Posterior vena cava (tissue), 2 donors: ENCODE measurements around the gene CXorf38. TPM values are rescaled to one million over a fixed set of nuclear protein-coding genes. Genes with fewer than 3 reads are reported as not detected.
"Not testable (repeated sequence)": the region's sequence is repeated elsewhere in the genome, so short reads cannot be mapped to it uniquely, and the experiment has no call there.

Source experiments
- DNase-seq: peaks from one replicate; pipeline ENCODE4 v3.0.0-alpha.2; 2020; ENCODE audit warnings: low spot score
- intact Hi-C, 2 donors: fragments of 100-400 bp; cut with DNase I; formaldehyde crosslinking; loops; one replicate each; pipeline versions ENCODE4 v1.14.1 to v1.14.2; 2022 to 2023
- total RNA-seq, 2 donors: library from RNA; stranded (reverse); fragmentation: NEBNext Ultra II Directional; extraction: Animal tissue kit (Norgen Biotek cat#: 25700); gene quantifications; one replicate each; pipeline ENCODE4 v1.2.1, GENCODE V29; 2021
- donor health status: DM: yes; HTN: yes; CAD: no.
- donor health status: DM: yes; HTN: yes; CAD: no.

Gene CXorf38
- total RNA-seq, 2 donors from 2014 or later: 7.4 to 10.3 TPM

DNA sequence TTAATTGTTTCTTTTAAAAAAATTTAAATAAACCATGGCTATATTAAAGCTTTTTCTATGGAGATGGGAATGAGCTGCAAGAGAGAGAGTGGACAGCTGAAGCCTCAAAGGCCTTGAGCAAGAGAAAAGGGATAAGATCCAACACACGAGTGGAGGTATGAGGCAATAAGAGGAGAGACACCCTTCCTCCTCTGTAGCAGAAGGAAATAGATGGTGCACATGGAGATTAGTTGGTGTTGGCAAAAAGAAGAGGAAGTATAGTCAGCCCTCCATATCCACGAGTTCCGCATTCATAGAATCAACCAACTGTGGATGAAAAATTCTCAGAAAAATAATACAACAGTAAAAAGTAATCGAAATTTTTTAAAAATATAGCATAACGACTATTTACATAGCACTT is 3.2 kb downstream of the CXorf38 start:
- intact Hi-C loops: no loop called here
- DNase-seq: no peak

DNA sequence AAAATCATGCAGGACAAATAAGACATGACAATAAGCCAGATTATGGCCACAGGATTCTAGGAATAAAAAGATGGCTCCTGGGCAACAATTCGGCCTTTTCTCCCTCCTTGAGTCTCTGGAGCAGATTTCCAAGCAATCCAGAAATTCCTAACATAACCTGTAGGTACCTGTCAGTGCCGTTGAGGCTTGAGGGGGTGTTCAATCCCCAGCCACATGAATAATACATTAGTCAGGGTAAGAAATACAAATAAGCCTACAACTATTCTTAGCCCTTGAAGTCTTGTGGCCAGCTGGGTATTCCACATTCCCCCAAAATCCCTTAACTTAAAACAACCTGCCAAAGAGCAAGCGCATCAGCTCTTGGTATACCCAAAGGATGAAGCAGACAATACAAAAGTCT is 9.7 kb downstream of the CXorf38 start:
- no peak for DNase-seq
- intact Hi-C loops: loop anchor here in 1 of 2 donors (5.0 kb wide), 1 partner anchor 910 kb away; no protein-coding TSS in a partner anchor

DNA sequence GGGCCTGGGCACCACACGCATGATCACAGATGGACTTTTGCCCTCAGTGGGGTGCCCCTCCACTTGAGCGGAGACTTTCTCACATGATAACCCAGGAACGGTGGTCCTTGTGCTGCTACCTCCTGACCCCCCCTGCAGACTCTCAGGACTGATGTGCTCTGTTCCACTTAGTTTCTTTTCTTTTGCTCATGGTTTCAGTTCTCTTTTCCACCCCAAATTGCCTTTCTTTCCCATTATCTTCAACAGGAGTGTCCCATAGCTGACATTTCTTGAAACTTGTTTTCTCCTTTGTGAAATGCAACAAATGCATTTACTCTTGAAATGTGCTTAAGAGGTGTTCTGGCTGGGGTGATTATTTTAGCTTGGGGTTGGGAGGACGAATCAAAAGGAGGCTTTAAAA is 15.2 kb downstream of the CXorf38 start:
- intact Hi-C loops: no loop called here
- DNase-seq: no peak

DNA sequence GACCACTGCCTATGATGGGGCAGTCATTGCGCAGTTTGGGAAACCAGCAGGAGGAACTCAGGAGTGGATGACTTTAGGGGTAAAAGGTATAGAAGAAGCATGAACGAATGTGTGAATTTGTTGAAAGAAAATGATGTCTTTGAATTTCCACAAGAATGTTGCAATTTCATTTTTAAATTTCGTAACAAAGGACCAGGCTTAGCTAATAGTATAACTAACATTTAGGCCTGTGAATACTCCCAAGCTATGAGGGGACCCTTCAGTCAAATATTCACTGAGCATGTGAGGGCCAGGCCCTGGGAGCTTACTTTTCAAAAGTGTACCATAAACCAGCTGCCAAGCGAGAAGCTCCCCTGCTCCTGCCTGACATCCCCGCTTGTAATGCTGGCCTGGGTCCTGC is 18.9 kb downstream of the CXorf38 start:
- intact Hi-C loops: no loop called here
- DNase-seq: no peak

DNA sequence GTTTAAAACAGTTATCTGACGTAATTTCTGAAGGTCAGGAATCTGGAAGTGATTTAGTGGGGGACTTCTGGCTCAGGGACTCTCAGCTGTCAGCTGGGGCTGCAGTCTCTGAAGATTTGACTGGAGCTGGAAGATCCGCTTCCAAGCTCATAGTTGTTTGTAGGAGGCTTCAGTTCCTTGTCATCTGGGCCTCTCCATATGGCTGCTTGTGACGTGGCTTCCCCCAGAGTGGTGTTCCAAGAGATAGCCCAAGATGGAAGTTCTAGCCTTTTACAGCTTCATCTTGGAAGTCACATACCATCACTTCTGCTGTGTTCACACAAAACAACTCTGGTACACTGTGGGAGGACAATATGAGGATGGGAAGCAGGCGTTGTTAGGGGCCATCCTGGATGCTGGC is 22.1 kb downstream of the CXorf38 start:
- intact Hi-C loops: no loop called here
- no peak for DNase-seq

DNA sequence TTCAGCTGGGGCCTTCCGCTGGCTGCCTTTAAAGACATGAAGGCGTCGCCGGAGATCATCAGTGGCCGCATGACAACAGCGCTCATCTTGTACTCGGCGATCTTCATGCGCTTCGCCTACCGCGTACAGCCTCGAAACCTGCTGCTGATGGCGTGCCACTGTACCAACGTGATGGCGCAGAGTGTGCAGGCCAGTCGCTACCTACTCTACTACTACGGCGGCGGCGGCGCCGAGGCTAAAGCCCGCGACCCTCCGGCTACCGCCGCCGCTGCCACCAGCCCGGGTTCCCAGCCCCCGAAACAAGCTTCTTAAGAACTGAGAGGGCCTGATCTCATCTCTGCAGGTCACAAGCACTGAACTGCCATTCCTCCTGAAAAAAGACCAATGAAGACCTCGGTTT is 23.7 kb downstream of the CXorf38 start:
- no peak for DNase-seq
- intact Hi-C loops: no loop called here

DNA sequence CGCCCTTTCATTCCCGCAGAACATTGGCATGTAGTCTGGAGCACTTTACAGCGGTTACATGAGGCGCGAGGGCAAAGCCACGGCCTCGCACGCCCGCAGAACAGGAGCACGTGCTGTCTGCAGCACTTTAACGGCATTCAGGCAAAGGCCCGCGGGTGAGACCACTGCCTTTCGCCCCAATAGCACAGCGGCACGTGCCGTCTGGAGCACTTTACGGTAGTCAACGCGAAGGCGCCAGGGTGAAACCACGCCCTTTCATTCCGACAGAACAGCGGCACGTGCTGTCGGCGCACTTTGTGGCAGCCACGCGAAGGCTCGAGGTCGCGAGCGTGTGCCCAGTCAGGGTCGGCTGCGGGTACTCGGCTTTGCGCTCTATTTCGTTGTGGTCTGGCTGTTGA is 24.2 kb downstream of the CXorf38 start, which contains the start of gene MPC1L:
TSS of gene MPC1L (plus strand) at position 290 of the 398 bp plus-strand sequence. CDS start 138 bp downstream, outside the sequence.
- DNase-seq: no peak
- intact Hi-C loops: no loop called here

DNA sequence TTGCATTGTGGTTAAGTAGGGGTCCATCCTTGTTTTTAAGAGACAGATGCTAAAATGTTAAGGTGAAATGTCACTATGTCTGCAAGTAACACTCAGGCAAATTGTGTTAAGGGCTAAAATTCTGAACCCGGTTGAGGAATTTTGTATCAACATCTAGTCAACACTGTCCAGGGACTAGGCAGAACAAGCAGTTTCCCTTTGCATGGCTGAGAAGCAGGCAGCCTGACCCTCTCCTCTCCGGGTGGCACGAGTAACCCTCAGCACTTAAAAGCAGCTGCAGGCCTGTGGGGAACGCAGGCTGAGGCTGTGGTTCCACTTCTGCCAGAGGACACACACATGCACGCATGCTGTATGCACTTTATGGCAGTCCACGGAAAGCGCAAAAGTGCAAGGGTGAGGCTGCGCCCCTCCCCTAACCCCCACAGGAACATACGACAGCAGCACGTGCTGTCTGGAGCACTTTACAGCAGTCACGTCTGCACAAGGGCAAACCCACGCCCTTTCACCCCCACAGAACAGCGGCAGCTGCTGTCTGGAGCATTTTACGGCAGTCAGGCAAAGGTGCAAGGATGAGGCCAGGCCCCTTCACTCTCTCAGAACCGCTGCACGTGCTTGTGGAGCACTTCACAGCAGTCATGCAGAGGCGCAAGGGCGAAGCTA is 24.8 kb downstream of the CXorf38 start:
- intact Hi-C loops: no loop called here
- no peak for DNase-seq

DNA sequence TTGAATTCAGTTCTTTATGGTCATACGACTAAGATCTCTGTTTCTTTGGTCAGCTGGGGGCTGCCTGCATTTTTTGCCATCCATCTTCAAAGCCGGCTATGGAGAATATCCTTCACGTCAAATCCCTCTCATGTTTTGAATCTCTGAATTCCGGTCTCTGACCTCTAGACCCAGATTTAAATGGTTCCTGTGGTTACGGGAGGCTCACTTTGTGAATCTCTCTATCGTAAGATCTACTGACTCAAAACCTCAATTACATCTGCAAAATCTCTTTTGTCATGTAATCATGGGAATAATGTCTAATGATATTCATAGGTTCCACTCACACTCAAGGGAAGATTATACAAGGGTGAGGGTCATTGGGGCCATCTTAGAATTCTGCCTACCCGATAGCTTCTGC is 29.8 kb downstream of the CXorf38 start:
- intact Hi-C loops: no loop called here
- no peak for DNase-seq

DNA sequence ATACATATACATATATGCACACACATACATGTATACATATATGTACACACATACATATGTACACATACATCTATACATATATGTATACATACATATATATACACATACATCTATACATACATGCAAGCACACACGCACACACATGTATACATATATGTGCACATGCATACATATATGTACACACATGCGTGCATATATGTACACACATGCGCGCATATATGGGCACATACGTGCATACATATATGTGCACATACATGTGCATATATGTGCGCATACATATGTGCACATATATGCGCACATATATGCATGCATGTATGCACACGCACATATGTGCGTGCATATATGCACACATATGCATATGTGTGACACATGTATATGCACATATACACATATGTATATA is 31.4 kb downstream of the CXorf38 start:
- intact Hi-C loops: no loop called here
- DNase-seq: no peak

DNA sequence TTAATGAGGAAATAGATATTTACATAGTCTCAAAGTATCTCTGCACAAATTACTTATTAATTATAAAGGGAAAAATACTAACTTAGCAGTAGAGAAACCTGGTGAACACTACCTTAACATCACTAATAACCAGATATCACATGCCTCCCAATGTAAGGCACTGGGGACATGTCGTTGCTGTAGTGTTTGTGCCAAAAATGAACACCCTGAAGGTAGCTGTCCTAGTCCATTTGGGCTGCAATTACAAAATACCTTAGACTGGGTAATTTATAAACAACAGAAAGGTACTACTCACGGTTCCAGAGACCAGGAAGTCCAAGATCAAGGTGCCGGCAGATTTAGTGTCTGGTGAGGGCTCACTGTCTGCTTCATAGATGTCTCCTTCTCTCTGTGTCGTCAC is 34.9 kb downstream of the CXorf38 start:
- DNase-seq: no peak
- intact Hi-C loops: no loop called here

DNA sequence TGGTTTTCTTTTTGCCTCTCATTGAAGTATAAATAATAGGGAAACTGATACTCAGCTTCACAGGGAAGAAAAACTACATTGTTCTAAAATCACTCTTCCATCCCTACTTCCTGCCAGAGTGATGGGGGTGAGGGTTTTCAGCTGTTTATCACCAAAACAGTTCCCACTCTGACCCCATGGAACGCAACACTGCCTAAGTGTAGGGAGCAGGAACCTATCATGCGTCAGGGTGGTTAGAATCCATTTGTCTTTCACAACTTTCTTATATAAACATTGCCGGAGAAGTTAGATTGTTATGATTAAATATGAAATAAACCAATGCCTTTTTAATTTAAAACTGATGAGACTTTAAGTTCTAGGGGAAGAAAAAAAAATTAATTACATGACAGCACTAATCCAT is 40.0 kb downstream of the CXorf38 start:
- intact Hi-C loops: no loop called here
- DNase-seq: no peak

DNA sequence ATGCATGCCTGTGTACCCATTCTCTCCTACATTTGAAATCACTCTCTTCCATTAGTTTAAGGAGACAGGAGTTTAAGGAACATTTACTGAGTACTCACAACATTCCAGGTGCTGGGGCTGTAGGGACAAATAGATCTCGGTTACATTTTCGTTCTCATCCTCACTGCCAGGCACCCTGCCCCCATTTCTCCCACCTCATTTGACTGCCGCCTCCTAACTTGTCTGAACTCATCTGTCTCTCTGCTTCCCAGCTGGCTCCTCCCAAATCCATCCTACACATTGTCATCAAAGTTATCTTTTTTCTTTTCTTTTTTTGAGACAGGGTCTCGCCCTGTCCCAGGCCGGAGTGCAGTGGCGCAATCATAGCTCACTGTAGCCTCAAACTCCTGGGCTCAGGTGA is 43.9 kb downstream of the CXorf38 start:
- intact Hi-C loops: no loop called here
- no peak for DNase-seq

DNA sequence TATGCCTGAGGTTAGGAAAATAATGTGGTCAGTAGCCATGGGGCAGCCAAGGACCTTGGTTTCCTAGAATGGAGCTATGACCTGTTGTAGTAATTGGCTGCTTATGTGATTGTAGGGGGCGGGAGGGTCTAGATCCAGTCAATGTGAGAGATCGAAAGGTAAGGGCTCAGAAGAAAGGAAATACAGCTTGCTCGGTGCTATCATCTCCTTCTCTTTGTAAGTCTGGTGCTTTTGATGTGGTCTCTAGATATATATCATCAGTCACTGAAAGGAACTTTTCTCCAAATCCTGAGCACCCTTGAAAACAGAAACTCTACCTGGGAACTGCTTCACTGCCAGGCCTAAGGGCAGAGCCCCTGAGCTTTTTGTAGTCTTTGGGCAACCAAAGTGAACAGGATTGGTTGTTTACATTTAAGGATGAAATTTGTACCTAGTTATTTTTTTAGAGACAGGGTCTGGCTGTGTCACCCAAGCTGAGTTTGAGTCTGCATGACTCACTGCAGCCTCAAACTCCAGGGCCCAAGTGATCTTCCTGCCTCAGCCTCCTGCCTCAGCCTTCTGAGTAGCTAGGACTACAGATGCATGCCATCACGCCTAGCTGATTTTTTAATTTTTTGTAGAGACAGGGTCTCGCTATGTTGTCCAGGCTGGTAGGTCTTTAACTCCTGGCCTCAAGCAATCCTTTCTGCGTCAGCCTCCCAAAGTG is 57.6 kb downstream of the CXorf38 start:
- DNase-seq, intact Hi-C loops: not testable (repeated sequence)

DNA sequence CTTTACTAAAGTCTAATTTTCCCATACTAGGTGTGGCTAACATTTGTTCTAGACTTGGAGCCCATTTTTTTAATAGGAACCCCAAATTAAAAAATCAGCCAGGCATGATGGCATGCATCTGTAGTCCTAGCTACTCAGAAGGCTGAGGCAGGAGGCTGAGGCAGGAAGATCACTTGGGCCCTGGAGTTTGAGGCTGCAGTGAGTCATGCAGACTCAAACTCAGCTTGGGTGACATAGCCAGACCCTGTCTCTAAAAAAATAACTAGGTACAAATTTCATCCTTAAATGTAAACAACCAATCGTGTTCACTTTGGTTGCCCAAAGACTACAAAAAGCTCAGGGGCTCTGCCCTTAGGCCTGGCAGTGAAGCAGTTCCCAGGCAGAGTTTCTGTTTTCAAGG is 59.7 kb downstream of the CXorf38 start:
- DNase-seq, intact Hi-C loops: not testable (repeated sequence)

DNA sequence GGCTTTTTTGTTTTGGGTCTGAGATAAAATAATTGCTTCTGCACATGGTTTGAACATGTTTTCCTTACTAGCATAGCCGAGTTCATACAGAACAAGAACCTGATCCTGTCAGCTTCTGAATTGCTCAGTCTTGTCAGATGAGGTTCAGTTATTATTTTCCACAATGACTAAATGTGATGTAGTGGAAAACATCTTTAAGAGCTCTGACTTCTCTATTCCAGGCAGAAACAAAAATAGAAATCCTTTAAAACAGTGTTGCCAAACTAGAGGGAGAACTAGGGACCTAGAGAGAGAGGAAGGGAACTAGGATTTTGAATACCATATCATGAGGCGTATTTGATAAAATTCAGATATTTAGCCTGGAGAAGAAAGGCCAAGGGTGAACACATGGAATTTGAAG is 64.5 kb downstream of the CXorf38 start:
- no peak for DNase-seq
- intact Hi-C loops: no loop called here

DNA sequence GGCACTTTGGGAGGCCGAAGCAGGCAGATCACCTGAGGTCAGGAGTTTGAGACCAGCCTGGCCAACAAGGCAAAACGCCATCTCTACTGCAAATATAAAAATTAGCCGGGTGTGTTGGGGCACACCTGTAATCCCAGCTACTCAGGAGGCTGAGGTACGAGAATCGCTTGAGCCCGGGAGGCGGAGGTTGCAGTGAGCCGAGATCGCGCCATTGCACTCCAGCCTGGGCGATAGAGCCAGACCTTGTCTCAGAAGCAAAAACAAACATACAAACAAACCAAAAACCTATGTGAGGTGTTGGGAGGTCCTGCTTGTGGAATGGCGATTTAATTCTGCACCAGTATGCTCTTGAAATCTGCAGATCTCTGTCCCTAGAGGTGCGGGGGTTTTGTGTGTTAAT is 65.2 kb downstream of the CXorf38 start:
- intact Hi-C loops, DNase-seq: not testable (repeated sequence)

DNA sequence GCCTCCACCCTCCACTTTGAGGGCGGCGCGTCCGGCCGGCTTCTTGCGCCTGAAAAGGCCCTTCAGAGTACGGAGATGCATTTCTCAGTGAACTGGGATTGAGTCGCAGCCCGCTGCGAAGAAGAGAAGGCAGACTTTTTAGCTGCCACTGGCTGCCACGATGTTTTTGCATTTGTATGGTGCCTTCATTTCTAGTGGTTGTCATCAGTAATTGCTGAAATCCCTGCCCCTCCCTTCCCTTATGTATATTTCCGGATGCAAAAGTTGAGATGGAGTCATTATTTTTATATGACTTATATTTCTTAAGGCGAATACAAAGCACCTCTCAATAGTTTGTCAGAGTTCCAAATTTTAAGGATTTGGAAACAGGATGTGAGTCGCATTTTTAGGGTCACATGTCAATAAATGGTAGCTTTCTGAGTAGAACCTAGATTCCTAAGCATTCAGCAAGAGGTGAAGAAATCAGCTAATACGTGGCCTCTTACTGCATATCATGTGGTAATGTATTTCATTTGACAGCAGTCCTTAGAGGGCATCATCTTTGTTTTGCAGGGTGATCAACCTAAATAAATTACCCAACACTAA is 65.9 kb downstream of the CXorf38 start:
- DNase-seq: no peak
- intact Hi-C loops: no loop called here

DNA sequence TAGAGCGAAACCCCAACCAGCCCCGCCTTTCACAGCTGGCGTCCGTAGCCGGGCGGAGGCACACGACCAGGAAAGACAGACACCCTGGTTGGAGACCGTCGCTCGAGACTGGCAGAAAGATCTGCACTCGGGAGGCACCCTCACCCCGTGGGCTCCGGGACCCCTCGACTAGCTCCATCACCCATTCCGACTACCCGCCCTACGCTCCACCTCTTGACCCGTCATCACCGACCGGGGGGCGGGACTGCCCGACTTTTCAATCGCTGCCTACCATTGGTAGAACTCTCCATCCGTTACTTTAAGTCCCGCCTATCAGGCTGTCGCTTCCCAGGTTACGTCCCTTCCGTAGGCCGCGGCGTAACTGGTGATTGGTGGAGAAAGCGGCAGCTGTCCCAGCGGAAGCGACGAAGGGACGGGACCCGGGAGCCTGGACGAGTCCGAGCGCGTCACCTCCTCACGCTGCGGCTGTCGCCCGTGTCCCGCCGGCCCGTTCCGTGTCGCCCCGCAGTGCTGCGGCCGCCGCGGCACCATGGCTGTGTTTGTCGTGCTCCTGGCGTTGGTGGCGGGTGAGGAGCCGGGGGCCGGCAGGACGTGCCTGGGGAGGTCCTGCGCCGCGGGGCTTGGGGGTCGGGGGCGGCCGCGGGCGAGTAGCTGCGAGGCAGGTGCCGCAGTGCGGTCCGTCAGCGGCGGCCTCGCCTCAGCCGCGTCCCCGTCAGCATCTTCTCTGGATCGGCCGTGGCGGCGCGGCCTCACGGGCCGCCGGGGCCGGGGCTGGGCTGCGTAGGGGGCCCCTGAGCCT is 66.6 kb downstream of the CXorf38 start, which contains the start of gene ATP6AP2:
TSS of gene ATP6AP2 (plus strand) at position 434 of the 799 bp plus-strand sequence. CDS start at position 530, 96 bp downstream.
- intact Hi-C loops: no loop called here
- DNase-seq: peak; percentile 96
